H9 (cell line): ENCODE data around the gene LAYN. TPM values are rescaled to one million over a fixed set of nuclear protein-coding genes. Genes with fewer than 3 reads are reported as not detected.

ENCODE experiments used
- DNase-seq: peaks from one replicate; pipeline ENCODE4 v3.0.0-alpha.2; 2017
- H2AFZ ChIP-seq: one replicate; pipeline ENCODE4 v1.6.1; 2013; ENCODE audit warnings: mild to moderate bottlenecking, low read length, control low read depth, moderate library complexity
- H2AK5ac ChIP-seq: 2 replicates; pipeline ENCODE4 v1.6.1; 2013; ENCODE audit warnings: low read length, control low read depth, mixed read lengths; ENCODE audit not compliant: insufficient read length
- H2BK120ac ChIP-seq: one replicate; pipeline ENCODE4 v1.6.1; 2013; ENCODE audit warnings: low read depth, mild to moderate bottlenecking, low read length, control low read depth, inconsistent platforms; ENCODE audit not compliant: poor library complexity, severe bottlenecking
- H2BK12ac ChIP-seq: 2 replicates; pipeline ENCODE4 v1.6.1; 2013; ENCODE audit warnings: low read length, control low read depth, mixed read lengths, low read depth; ENCODE audit not compliant: insufficient read length
- H2BK15ac ChIP-seq: 2 replicates; pipeline ENCODE4 v1.6.1; 2013; ENCODE audit warnings: low read depth, low read length, control low read depth
- H2BK20ac ChIP-seq: one replicate; pipeline ENCODE4 v1.6.1; 2013; ENCODE audit warnings: low read depth, mild to moderate bottlenecking, low read length, control low read depth, inconsistent platforms; ENCODE audit not compliant: poor library complexity, severe bottlenecking
- H2BK5ac ChIP-seq: 2 replicates; pipeline ENCODE4 v1.6.1; 2013; ENCODE audit warnings: low read length, control low read depth, mixed read lengths; ENCODE audit not compliant: insufficient read length
- H3K14ac ChIP-seq: 2 replicates; pipeline ENCODE4 v1.6.1; 2013; ENCODE audit warnings: low read length, control low read depth; ENCODE audit not compliant: insufficient read depth
- H3K18ac ChIP-seq: 2 replicates; pipeline ENCODE4 v1.6.1; 2013; ENCODE audit warnings: low read depth, mild to moderate bottlenecking, mixed read lengths, low read length, control low read depth; ENCODE audit not compliant: insufficient read length
- H3K23ac ChIP-seq: 2 replicates; pipeline ENCODE4 v1.6.1; 2013; ENCODE audit warnings: low read length, control low read depth, mixed read lengths, low read depth; ENCODE audit not compliant: insufficient read length
- H3K23me2 ChIP-seq: 2 replicates; pipeline ENCODE4 v1.6.1; 2013; ENCODE audit warnings: low read depth, mild to moderate bottlenecking, mixed read lengths, low read length, control low read depth; ENCODE audit not compliant: insufficient read length, poor library complexity, severe bottlenecking
- H3K27ac ChIP-seq: 2 replicates; pipeline ENCODE4 v1.5.1; 2013; ENCODE audit warnings: low read length, control low read depth, mixed read lengths, low read depth; ENCODE audit not compliant: insufficient read length
- H3K27me3 ChIP-seq: 2 replicates; pipeline ENCODE4 v1.6.1; 2013; ENCODE audit warnings: low read length, control low read depth, inconsistent platforms; ENCODE audit not compliant: insufficient read depth
- H3K4ac ChIP-seq: 2 replicates; pipeline ENCODE4 v1.6.1; 2013; ENCODE audit warnings: low read depth, mild to moderate bottlenecking, control low read depth, inconsistent platforms, low read length, moderate library complexity
- H3K4me1 ChIP-seq: 2 replicates; pipeline ENCODE4 v1.6.1; 2013; ENCODE audit warnings: low read length, control low read depth, inconsistent platforms; ENCODE audit not compliant: insufficient read depth
- H3K4me2 ChIP-seq: 2 replicates; pipeline ENCODE4 v1.6.1; 2013; ENCODE audit warnings: low read length, control low read depth, mixed read lengths; ENCODE audit not compliant: insufficient read length, insufficient read depth
- H3K56ac ChIP-seq: 2 replicates; pipeline ENCODE4 v1.6.1; 2013; ENCODE audit warnings: low read depth, mild to moderate bottlenecking, mixed read lengths, low read length, control low read depth; ENCODE audit not compliant: insufficient read length
- H3K79me1 ChIP-seq: 2 replicates; pipeline ENCODE4 v1.6.1; 2013; ENCODE audit warnings: low read depth, mild to moderate bottlenecking, moderate library complexity, low read length, control low read depth, inconsistent platforms; ENCODE audit not compliant: insufficient read depth, poor library complexity, severe bottlenecking
- H3K79me2 ChIP-seq: 2 replicates; pipeline ENCODE4 v1.6.1; 2013; ENCODE audit warnings: low read length, control low read depth, inconsistent platforms; ENCODE audit not compliant: insufficient read depth
- H3K9ac ChIP-seq: 2 replicates; pipeline ENCODE4 v1.6.1; 2013; ENCODE audit warnings: low read length, control low read depth, mixed read lengths; ENCODE audit not compliant: insufficient read length; ENCODE audit errors: extremely low read depth
- H3K9me3 ChIP-seq: one replicate; pipeline ENCODE4 v1.6.1; 2013; ENCODE audit warnings: low read depth, low read length, inconsistent platforms; ENCODE audit not compliant: control insufficient read depth
- H3T11ph ChIP-seq: one replicate; pipeline ENCODE4 v1.6.1; 2013; ENCODE audit warnings: mild to moderate bottlenecking, low read length, control low read depth, inconsistent platforms
- H4K20me1 ChIP-seq: one replicate; pipeline ENCODE4 v1.6.1; 2013; ENCODE audit not compliant: control insufficient read depth, insufficient read length, insufficient read depth
- H4K5ac ChIP-seq: 2 replicates; pipeline ENCODE4 v1.6.1; 2013; ENCODE audit warnings: low read depth, mild to moderate bottlenecking, mixed read lengths, low read length, control low read depth; ENCODE audit not compliant: insufficient read length
- H4K8ac ChIP-seq: replicated peaks from 2 replicates; pipeline ENCODE4 v1.6.1; 2013; ENCODE audit warnings: low read length, control low read depth, mixed read lengths, low read depth; ENCODE audit not compliant: insufficient read length
- H4K91ac ChIP-seq: 2 replicates; pipeline ENCODE4 v1.6.1; 2013; ENCODE audit warnings: low read depth, mild to moderate bottlenecking, moderate library complexity, mixed read lengths, low read length, control low read depth; ENCODE audit not compliant: insufficient read length
- H3K27ac Mint-ChIP-seq, 3 experiments: 2 replicates in 2 of 3; 3 replicates in 1 of 3; pipeline ENCODE4 v1.8.0; 2020 to 2021; ENCODE audit warnings: mixed read lengths in 3 of 3, mild to moderate bottlenecking in 1 of 3, moderate library complexity in 1 of 3
- H3K27me3 Mint-ChIP-seq: 2 replicates; pipeline ENCODE4 v1.8.0; 2021; ENCODE audit warnings: low read depth, mild to moderate bottlenecking, moderate library complexity, mixed read lengths
- H3K36me3 Mint-ChIP-seq, 3 experiments: 2 replicates in 2 of 3; 3 replicates in 1 of 3; pipeline ENCODE4 v1.8.0; 2020 to 2021; ENCODE audit warnings: low read depth in 3 of 3, mixed read lengths in 3 of 3; ENCODE audit not compliant: insufficient read depth in 1 of 3
- H3K4me1 Mint-ChIP-seq, 2 experiments: 2 replicates each; pipeline ENCODE4 v1.8.0; 2020; ENCODE audit warnings: mixed read lengths in 2 of 2
- H3K4me3 Mint-ChIP-seq, 2 experiments: 2 replicates in 1 of 2; 3 replicates in 1 of 2; pipeline ENCODE4 v1.8.0; 2020 to 2021; ENCODE audit warnings: mild to moderate bottlenecking in 2 of 2, mixed read lengths in 2 of 2, moderate library complexity in 1 of 2
- H3K9me3 Mint-ChIP-seq, 2 experiments: 2 replicates in 1 of 2; 3 replicates in 1 of 2; pipeline ENCODE4 v1.8.0; 2020; ENCODE audit warnings: mild to moderate bottlenecking in 2 of 2, mixed read lengths in 2 of 2, moderate library complexity in 1 of 2
- WGBS: extraction: QIAGEN DNeasy Blood & Tissue Kit; methylation state at CpG from one replicate; pipeline ENCODE4 v1.1.7; 2013; ENCODE audit warnings: missing lambda C conversion rate, low lambda C conversion rate, mixed read lengths; ENCODE audit not compliant: insufficient read length; ENCODE audit errors: extremely low coverage; 5-methylcytosine and 5-hydroxymethylcytosine counted together
- total RNA-seq: library from RNA; stranded (reverse); gene quantifications from 2 replicates; pipeline ENCODE4 v1.2.1, GENCODE V29; 2021
- TF ChIP-seq, protein P1 (sequence below): fragments of 200-600 bp; sonication (generic); conservative IDR thresholded peaks from 3 replicates; pipeline ENCODE4 v1.8.0; 2021; ENCODE audit warnings: antibody characterized with exemption, mild to moderate bottlenecking

Gene LAYN
- total RNA-seq, 1 experiment from 2014 or later, result 3.1 TPM

DNA sequence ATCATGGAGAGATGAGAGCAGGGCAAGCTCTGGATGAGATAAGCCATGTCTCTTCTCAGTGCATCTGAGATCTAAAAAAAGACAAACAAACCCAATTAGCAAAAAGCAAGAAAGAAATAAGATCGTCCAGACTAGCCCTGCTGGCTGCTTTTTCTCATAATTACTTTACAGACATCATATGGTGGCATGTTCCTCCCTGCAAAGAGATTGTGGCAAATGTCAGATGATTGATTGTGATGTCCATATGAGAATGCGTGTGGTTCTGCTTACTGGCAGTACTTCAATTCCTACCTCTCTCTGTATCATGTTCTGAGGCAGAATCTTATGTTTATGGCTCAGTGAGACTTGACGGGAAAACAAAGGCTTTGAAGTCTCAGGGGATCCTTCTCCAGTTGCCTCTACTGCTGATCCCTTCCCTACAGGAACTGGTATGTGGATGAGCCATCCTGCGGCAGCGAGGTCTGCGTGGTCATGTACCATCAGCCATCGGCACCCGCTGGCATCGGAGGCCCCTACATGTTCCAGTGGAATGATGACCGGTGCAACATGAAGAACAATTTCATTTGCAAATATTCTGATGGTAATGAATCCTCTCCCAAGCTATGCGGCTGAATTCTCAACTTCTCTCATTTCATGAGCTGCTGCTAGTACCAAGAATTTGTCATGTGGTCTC lies 8.8 kb downstream of the LAYN start:
- Histone ChIP-seq H3K56ac (no peak overlapping the region), H3K9ac (no peak overlapping the region), H3K4me2 (no peak overlapping the region), H3K79me2 (no peaks in the 10 kb centered on the region), H3K27me3 (no peaks in the 10 kb centered on the region), H2BK5ac (no peak overlapping the region), H3K9me3 (no peaks in the 10 kb centered on the region), H3K4ac (no peak overlapping the region), H4K91ac (no peak overlapping the region), H2AK5ac (no peak overlapping the region), H2BK15ac (no peak overlapping the region), H3K23me2 (no peaks in the 10 kb centered on the region), H4K8ac (no peak overlapping the region), H2AFZ (no peak overlapping the region), H3K18ac (no peak overlapping the region), H2BK120ac (no peak overlapping the region), H4K20me1 (no peaks in the 10 kb centered on the region), H3K4me1 (peaks cover 5% of the 10 kb centered on the region; the same call in 1 of the 2 replicates), H3T11ph (no peak overlapping the region), H2BK12ac (no peak overlapping the region), H3K79me1 (no peaks in the 10 kb centered on the region), H3K23ac (no peak overlapping the region), H3K14ac (no peak overlapping the region), H2BK20ac (no peak overlapping the region), H3K27ac (no peak overlapping the region), H4K5ac (no peak overlapping the region)
- Mint-ChIP-seq H3K27me3 (peaks cover 11% of the 10 kb centered on the region), H3K9me3 (no peaks in the 10 kb centered on the region), H3K27ac (no peak overlapping the region), H3K4me1 (peaks cover 18 to 20% of the 10 kb centered on the region in 2 experiments), H3K4me3 (no peak overlapping the region), H3K36me3 (no peaks in the 10 kb centered on the region)
- no CpG with 5 or more reads among the region's 11 CpGs for WGBS
- TF ChIP-seq, protein P1, sequence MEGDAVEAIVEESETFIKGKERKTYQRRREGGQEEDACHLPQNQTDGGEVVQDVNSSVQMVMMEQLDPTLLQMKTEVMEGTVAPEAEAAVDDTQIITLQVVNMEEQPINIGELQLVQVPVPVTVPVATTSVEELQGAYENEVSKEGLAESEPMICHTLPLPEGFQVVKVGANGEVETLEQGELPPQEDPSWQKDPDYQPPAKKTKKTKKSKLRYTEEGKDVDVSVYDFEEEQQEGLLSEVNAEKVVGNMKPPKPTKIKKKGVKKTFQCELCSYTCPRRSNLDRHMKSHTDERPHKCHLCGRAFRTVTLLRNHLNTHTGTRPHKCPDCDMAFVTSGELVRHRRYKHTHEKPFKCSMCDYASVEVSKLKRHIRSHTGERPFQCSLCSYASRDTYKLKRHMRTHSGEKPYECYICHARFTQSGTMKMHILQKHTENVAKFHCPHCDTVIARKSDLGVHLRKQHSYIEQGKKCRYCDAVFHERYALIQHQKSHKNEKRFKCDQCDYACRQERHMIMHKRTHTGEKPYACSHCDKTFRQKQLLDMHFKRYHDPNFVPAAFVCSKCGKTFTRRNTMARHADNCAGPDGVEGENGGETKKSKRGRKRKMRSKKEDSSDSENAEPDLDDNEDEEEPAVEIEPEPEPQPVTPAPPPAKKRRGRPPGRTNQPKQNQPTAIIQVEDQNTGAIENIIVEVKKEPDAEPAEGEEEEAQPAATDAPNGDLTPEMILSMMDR, result no peak
- DNase-seq, result no peak
